SU-DHL-6 (cell line): ENCODE measurements around the gene TPST2.

Experiments
- H2AFZ ChIP-seq: fragments of 200-600 bp; sonication (generic); 2 replicates; pipeline ENCODE4 v1.6.1; 2014; ENCODE audit warnings: low read depth, mild to moderate bottlenecking, moderate library complexity, mixed read lengths, antibody characterized with exemption, low read length; ENCODE audit not compliant: severe bottlenecking
- H3F3A ChIP-seq: fragments of 200-600 bp; shearing (Covaris generic); 2 replicates; pipeline ENCODE4 v1.6.0; 2016; ENCODE audit warnings: antibody characterized with exemption, mild to moderate bottlenecking; ENCODE audit not compliant: insufficient read depth
- H3K27ac ChIP-seq: fragments of 200-600 bp; sonication (generic); 2 replicates; pipeline ENCODE4 v1.5.1; 2016; ENCODE audit warnings: low read depth, mild to moderate bottlenecking, low read length, moderate library complexity, mixed read lengths
- H3K27me3 ChIP-seq: fragments of 200-600 bp; sonication (generic), shearing (Covaris generic); 2 replicates; pipeline ENCODE4 v1.6.0; 2014; ENCODE audit warnings: mild to moderate bottlenecking, low read length
- H3K36me3 ChIP-seq: fragments of 200-600 bp; sonication (generic); 2 replicates; pipeline ENCODE4 v1.6.1; 2014; ENCODE audit warnings: mild to moderate bottlenecking, low read length, mixed read lengths
- H3K4me2 ChIP-seq: fragments of 300-600, 200-600 bp; shearing (Covaris generic), sonication (generic); 2 replicates; pipeline ENCODE4 v1.6.0; 2014; ENCODE audit warnings: low read length, low read depth, mild to moderate bottlenecking; ENCODE audit not compliant: poor library complexity, severe bottlenecking
- H3K4me3 ChIP-seq: fragments of 200-600 bp; sonication (generic); 2 replicates; pipeline ENCODE4 v1.5.1; 2014; ENCODE audit warnings: antibody characterized with exemption, low read length, mild to moderate bottlenecking, mixed read lengths; ENCODE audit not compliant: insufficient read depth, poor library complexity, severe bottlenecking
- H3K79me2 ChIP-seq: fragments of 200-600 bp; sonication (generic); 2 replicates; pipeline ENCODE4 v1.6.1; 2014; ENCODE audit warnings: mild to moderate bottlenecking, low read length, moderate library complexity; ENCODE audit not compliant: insufficient read depth
- H3K9ac ChIP-seq: fragments of 200-600 bp; sonication (generic); 2 replicates; pipeline ENCODE4 v1.7.0; 2014; ENCODE audit warnings: mild to moderate bottlenecking, low read length
- H3K9me2 ChIP-seq: fragments of 200-600 bp; sonication (generic); replicated peaks from 2 replicates; pipeline ENCODE4 v1.6.1; 2014; ENCODE audit warnings: low read length; ENCODE audit not compliant: insufficient read depth
- H3K9me3 ChIP-seq: fragments of 200-600 bp; sonication (generic); 2 replicates; pipeline ENCODE4 v1.6.1; 2014; ENCODE audit warnings: low read length, mixed read lengths; ENCODE audit not compliant: insufficient read depth
- H4K20me1 ChIP-seq: fragments of 200-600 bp; sonication (generic); 2 replicates; pipeline ENCODE4 v1.6.1; 2014; ENCODE audit warnings: low read depth, mild to moderate bottlenecking, antibody characterized with exemption, low read length, moderate library complexity, mixed read lengths
- EZH2phosphoT487 ChIP-seq: fragments of 200-600 bp; sonication (generic), shearing (Covaris generic); conservative IDR thresholded peaks from 2 replicates; pipeline ENCODE4 v1.6.1; 2018; ENCODE audit warnings: mild to moderate bottlenecking, antibody characterized with exemption, low read length, moderate library complexity, mixed read lengths
- TF ChIP-seq, protein P1 (sequence below): fragments of 200-600 bp; sonication (generic); IDR thresholded peaks from one replicate; pipeline ENCODE4 v1.5.1; 2017; ENCODE audit warnings: antibody characterized with exemption, mild to moderate bottlenecking, low read length, moderate library complexity; ENCODE audit not compliant: insufficient read depth, poor library complexity, severe bottlenecking

Gene TPST2

DNA sequence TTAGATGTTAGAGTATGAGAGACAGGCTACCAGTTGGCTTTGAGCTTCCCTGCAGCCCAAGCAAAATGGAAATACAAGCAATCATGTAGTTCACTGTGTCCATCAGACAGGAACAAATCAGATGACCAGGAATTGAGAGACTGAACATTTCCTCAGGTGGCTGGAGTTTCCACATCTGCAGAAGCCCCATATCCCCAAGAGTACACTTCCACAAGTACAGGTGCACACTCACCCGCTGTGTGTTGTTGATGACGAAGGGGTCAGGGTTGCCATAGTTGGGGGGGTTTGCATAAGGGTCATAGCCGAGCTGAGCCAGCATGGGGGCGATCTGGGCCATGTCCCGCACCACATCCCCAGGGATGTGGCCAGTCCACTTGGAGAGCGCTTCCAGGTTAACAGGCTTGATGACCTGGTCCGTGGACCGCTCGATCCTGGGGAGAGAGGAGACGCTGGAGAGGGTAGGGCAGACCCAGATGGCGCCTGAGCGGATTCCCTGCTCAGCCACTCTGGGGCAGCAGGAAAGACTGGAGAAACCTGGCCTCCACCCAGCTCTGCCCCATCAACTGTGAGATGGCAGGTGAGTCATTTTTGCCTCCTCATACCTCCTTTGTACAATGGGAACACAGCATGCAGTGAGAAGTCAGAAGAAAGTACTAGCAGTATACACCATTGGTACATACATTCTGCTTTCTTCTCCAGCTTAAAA is 53.7 kb downstream of the TPST2 start:
- H3K79me2 ChIP-seq, result no peaks in the 10 kb centered on the region
- peak overlapping the region; percentile 65 for H3K9ac ChIP-seq
- H3F3A ChIP-seq, result peaks cover 27% of the 10 kb centered on the region
- H4K20me1 ChIP-seq, result no peaks in the 10 kb centered on the region
- no peaks in the 10 kb centered on the region for H3K36me3 ChIP-seq
- no peaks in the 10 kb centered on the region for H3K9me3 ChIP-seq
- no peak overlapping the region for H2AFZ ChIP-seq
- TF ChIP-seq, protein P1, sequence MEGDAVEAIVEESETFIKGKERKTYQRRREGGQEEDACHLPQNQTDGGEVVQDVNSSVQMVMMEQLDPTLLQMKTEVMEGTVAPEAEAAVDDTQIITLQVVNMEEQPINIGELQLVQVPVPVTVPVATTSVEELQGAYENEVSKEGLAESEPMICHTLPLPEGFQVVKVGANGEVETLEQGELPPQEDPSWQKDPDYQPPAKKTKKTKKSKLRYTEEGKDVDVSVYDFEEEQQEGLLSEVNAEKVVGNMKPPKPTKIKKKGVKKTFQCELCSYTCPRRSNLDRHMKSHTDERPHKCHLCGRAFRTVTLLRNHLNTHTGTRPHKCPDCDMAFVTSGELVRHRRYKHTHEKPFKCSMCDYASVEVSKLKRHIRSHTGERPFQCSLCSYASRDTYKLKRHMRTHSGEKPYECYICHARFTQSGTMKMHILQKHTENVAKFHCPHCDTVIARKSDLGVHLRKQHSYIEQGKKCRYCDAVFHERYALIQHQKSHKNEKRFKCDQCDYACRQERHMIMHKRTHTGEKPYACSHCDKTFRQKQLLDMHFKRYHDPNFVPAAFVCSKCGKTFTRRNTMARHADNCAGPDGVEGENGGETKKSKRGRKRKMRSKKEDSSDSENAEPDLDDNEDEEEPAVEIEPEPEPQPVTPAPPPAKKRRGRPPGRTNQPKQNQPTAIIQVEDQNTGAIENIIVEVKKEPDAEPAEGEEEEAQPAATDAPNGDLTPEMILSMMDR, result no peak
- no peak for TF ChIP-seq EZH2phosphoT487
- H3K4me3 ChIP-seq, result peak overlapping the region; percentile 7
- H3K9me2 ChIP-seq, result no peaks in the 10 kb centered on the region
- no peaks in the 10 kb centered on the region for H3K27me3 ChIP-seq
- peak overlapping the region; percentile 90 for H3K4me2 ChIP-seq
- H3K27ac ChIP-seq, result peak overlapping the region; percentile 99

DNA sequence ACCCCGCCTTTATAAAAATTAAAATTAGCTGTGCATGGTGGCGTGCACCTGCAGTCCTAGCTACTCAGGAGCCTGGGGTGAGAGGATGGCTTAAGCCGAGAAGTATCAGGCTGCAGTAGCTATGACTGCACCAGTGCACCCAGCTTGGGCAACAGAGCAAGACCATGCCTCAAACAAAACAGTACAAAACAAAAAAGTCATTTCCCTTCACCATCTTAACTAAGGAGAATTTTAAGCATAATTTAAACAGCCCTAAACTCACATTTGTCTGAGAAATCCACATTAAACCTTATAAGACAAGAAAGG is 54.4 kb downstream of the TPST2 start:
- Histone ChIP-seq H4K20me1 (no peaks in the 10 kb centered on the region), H3K36me3 (no peaks in the 10 kb centered on the region), H3K9ac (peak overlapping the region; percentile 65), H3K9me2 (no peaks in the 10 kb centered on the region), H3K27me3 (no peaks in the 10 kb centered on the region), H3K4me2 (peak overlapping the region; percentile 90), H3K4me3 (peak overlapping the region; percentile 9), H3K9me3 (no peaks in the 10 kb centered on the region), H2AFZ (no peak overlapping the region), H3K27ac (peak overlapping the region; percentile 99), H3F3A (peaks cover 27% of the 10 kb centered on the region), H3K79me2 (no peaks in the 10 kb centered on the region)
- TF ChIP-seq, protein P1, result no peak
- no peak for TF ChIP-seq EZH2phosphoT487

DNA sequence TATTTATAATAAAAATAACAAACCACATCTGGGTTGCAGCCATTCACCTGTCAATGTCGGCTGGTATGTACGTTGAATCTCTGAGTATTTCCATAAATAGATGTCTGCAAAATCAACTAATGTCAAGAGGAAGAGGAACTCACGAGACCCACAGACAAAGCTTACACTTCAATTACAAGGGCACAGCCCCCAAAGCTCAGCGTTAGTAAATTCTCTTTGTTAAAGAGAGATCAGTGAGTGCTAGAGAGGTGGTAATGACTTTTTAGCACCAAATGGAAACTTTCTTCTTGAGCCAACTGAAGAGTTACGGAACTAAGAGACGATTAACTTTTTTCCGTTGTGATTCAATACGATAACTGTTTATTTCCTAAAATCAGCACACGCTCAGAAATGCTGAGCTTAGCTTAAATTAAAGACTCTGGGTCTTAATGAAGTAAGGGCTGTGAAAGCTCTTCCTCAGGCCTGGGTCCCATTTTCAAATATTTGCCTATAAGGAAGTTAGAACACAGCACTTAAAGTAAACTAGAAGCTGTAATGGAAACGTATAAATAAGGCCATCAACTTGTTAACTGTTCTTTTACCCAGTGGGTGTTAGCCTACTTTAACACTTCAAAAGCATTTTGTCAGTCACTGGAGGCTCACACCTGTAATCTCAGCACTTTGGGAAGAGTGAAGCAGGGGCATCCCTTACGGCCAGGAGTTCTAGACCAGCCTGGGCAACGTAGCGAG is 54.9 kb downstream of the TPST2 start:
- Histone ChIP-seq H3F3A (peaks cover 27% of the 10 kb centered on the region), H3K9ac (peak overlapping the region; percentile 65), H3K4me3 (peak overlapping the region; percentile 9), H3K36me3 (no peaks in the 10 kb centered on the region), H3K27me3 (no peaks in the 10 kb centered on the region), H3K79me2 (no peaks in the 10 kb centered on the region), H4K20me1 (no peaks in the 10 kb centered on the region), H3K9me3 (no peaks in the 10 kb centered on the region), H3K9me2 (no peaks in the 10 kb centered on the region), H3K4me2 (peak overlapping the region; percentile 90), H2AFZ (peak overlapping the region; percentile 12), H3K27ac (peak overlapping the region; percentile 99)
- TF ChIP-seq EZH2phosphoT487, result no peak
- TF ChIP-seq, protein P1, result no peak
